GM18511 (cell line): ENCODE measurements around the gene ARMH4.

Experiments
- ATAC-seq: cut with Tn5 transposase; IDR thresholded peaks from one replicate; pipeline ENCODE4 v1.9.1; 2021; ENCODE audit warnings: mild to moderate bottlenecking, moderate library complexity; ENCODE audit not compliant: unreplicated experiment

ARMH4 gene

DNA sequence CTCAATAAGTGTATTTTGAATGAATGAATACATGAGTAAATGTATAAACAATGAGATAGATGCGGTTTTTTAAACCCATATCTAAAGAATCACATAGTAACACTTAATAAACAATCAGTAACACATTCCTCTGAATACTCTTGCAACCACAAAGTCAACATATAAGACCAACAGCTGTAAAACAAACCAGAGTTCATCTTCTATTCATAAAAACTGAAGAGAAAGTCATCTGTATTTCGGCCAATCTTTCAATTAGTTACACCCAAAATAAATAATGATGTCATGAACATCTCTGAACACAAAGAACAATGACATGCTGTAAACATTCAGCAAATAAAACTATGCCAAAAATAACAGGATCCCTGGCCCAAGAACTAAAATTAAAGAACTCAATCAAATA is 47.2 kb downstream of the ARMH4 start:
- ATAC-seq = no peak

DNA sequence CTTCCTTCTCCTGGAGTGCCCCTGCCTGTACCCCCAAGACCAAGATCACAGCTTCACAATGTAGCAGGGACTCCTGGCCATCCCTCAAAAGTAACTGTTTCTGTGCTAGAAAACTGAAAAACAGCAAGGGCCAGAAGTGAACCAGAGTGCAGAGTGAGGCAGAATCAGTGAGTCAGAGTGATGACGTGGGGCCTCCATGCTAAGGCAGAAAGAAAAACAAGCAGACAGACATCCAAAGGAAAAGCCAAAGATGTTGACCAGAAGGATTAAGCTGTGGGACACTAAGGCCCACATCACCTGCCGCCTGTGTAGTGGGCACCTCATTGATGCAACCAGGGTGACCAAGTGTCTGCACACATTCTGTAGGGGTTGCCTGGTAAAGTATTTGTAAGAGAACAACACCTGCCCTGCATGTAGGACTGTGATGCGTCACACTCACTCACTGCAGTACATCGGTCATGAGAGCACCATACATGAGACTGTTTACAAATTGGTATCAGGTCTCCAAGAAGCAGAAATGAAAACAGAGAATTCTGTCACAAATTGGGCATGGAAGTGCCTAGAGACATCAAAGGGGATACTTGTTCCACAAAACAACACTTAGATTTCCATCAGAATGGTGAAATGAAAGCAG is 51.2 kb downstream of the ARMH4 start:
- no peak for ATAC-seq

DNA sequence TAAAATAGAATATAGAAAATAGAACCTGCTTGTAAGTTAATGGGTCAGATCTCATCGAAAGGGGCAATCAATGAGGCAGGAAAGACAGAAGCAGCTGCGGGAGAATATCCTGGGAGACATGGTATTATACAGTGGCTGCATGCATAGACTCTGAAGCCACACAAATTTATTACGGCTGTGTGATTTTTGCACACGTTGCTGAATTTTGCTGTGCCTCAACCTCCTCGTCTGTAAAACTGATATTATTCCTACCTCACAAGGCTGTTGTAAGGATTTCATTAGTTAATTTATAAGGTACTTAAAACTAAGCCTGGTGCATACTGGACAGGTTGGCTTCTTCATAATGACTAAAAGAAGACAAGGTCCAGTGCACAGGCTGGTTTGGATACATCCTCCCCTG is 52.3 kb downstream of the ARMH4 start:
- no peak for ATAC-seq

DNA sequence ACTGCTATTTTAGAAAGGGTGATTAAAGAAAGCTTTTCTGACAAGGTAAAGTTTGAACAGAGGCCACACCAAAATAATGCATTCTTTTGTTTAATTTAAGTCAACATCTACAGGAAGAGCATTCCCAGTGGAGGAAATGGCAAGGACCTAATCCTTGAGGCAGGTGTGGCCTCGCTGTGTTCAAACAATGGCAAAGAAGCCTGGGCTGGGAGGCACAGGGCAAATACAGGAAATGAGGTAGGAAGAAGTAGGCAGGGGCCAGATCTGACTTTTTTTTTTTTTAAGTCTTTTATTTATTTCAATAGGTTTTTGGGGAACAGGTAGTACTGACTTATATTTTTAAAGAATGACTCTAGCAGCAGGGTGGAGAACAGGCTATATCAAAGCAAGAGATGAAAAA is 53.5 kb downstream of the ARMH4 start:
- ATAC-seq = no peak

GRCh38 chr14:58096731-58097130 is 55.3 kb downstream of the ARMH4 start:
- no peak for ATAC-seq

DNA sequence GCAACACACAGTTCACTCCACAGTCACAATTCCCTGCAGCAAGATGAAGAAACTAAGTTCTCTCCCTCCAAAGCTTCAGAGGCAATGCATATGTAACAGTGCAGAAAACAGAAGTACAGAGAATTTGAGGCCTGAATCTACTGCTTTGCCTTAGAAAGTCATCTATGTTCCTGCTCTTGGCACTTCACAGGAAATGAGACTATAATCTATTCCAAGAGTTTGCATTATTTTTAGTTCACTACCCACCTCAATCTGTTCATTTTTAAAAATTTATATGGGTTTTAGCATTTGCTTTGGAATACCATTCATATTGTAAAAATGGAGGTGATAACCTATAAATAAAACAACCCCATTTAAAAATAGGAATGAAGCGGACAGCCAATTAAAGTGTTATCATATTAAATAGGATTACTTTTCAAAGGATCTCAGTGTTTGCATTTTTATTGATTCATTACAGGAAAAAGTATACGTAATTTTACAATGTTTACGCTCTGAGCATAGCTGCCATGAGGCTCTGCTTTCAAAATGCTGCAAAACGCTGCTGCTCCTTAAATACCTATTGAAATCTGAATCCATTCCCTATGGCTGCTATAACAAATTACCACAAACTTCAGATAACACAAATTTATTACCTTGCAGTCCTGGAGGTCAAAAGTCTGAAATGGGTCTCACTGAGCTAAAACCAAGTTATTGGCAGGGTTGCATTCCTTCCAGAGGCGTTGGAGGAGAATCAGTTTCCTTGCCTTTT is 60.0 kb downstream of the ARMH4 start:
- ATAC-seq = no peak

DNA sequence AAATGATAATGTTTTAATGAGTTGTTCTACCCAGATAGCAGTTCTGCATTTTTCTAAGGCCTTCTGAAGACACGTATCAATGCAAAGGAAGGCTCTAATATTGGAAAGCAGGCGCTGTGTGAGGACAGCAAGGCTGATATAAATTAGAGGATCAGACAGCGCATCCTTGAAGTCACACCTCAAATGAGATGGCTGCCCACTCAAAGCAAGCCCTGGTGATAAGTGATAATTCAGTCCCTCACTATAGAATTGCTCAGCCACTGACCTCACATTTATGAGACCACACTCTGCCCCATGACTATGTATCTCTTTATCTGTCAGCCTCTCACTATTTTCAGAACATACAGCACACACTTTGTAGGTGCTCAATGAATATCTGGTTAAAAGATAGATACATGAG is 62.4 kb downstream of the ARMH4 start:
- no peak for ATAC-seq

GRCh38 chr14:58088961-58089360 is 63.1 kb downstream of the ARMH4 start:
- ATAC-seq = no peak

GRCh38 chr14:58085877-58086276 is 66.1 kb downstream of the ARMH4 start:
- no peak for ATAC-seq

DNA sequence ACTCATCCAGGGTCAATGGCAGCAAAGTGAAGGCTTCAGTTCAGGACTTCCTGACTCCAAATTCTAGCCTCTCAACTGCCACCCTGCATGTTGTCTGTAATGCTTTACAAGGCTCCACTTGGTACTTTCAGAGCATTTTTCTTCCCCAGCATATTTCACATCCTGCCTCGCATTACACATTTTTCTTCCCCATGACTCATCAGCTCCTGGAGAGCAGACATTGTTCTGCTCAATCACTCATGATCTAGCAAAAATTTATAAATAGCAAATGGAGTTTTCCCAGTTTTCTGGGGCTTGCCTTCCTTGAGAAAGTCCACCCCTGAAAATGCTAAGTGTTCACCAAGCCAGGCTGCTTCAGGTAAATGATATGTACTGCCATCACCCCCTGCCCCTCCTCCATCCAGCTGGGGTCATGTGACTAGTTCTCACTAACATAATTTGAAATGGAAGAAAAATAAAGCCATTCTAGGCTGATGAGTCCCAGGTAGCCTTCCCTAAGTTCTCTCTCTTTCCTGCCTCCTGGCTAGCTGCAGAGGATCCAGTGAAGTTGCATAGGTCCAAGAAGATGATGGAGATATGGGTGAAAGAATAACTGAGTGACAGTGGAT is 69.4 kb downstream of the ARMH4 start:
- no peak for ATAC-seq

DNA sequence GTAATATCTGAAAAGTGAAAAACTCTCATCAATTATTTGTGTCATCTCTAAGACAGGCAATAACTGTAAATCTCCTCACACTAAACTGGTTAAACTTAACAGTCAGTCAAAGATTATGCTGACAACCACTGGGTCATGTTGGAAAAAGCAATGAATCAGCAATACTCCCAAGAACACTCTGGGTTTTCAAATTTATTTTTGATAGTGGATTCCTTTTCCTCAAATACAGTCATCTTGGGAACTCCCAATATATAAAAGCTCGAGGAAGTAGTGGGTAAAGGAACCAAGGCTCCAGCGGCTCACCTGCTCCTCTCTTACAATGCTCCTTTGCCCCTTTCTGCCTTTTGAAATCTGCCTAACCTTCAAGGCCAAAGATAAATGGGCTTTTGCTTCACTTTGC is 70.0 kb downstream of the ARMH4 start:
- no peak for ATAC-seq

GRCh38 chr14:58078471-58078870 is 73.5 kb downstream of the ARMH4 start:
- ATAC-seq = no peak

DNA sequence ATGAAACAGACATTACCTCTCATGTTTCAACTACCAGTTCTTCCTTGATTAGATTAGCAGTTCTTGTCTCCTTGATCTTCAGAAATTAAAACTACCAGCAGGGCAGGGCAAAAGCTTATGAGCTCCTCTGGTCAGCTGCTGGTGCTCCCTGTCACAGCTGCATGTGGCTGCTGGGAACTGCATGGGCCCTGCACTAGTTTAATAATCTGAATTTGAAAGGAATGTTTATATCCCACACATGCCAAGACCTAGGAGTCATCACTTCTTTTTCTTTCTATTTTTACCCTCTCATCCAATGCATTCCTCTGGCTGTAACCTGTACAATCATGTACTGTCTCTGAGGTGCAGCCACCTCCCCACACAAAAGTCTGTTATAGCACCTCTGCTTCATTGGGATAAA is 73.9 kb downstream of the ARMH4 start:
- no peak for ATAC-seq

GRCh38 chr14:58077621-58078020 is 74.4 kb downstream of the ARMH4 start:
- ATAC-seq = no peak

- no peak for ATAC-seq
Observed at GRCh38 chr14:58073516-58073915, 78.5 kb downstream of the ARMH4 start.

- ATAC-seq = peak; percentile 88
Observed at GRCh38 chr14:58072288-58073071, 79.5 kb downstream of the ARMH4 start.

- ATAC-seq = no peak
Observed at GRCh38 chr14:58071341-58071740, 80.7 kb downstream of the ARMH4 start.

DNA sequence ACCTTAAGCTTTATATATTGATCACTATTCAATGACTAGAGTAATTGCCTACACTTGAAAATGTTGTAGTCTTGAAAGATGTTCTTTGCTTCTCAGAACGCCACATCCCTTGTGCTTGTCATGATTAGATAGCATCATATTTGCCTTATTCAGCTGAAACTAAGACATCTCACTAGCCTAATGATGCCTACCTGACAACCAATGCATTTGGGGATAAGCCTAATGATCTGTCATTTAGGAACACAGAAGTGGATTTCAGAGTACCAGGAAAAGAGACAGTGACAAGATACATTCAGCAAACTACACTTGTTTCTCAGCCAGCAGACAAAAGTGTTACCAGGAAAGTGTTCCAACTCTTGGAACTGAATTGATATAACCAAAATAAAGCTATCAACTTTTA is 83.7 kb downstream of the ARMH4 start:
- no peak for ATAC-seq

DNA sequence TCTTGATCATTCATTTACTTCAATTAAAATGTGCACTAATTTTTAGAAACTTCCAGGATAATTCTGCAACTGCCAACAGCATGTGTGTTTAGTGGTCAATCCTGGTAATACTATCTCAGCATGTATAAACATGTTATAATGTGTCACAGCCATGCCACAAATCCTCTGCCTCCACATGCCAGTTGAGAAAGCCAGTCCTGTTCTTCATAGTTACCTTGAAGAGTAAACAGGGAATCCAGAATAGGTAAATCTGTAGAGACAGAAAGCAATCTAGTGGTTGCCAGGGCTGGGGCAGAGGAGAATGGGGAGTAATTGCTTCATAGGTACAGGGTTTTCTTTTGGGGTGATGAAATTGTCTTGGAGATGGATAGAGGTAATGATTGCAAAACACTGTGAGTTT is 85.9 kb downstream of the ARMH4 start:
- no peak for ATAC-seq

GRCh38 chr14:58061581-58061980 is 90.4 kb downstream of the ARMH4 start:
- ATAC-seq = no peak

- ATAC-seq = no peak
Observed at GRCh38 chr14:58060898-58061297, 91.1 kb downstream of the ARMH4 start.

DNA sequence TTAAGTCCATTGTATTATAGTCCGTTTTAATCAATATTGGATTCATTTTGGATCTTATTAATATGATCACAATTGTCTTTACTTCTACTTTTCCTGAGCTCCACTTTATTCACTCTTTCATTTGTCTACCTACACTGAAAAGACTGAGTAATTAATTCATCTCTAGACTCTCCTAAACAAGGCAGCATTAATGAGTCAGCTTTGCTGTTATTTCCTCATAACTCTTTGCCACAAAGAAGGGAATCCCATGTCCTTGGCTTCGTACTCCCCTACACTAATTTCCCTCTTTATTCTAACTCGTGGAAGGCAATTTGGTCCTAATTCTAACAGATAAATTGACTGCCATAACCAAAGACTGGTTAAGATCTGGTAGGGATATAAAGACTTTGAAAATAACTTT is 91.9 kb downstream of the ARMH4 start:
- ATAC-seq = no peak
